K562 (cell line): ENCODE measurements around the gene GSTM5. TPM values are rescaled to one million over a fixed set of nuclear protein-coding genes. Genes with fewer than 3 reads are reported as not detected.
A peak's percentile ranks its signal among the peaks of the same experiment; 100 is the strongest.

Source experiments
- ATAC-seq: fragments of 200-7000 bp; cut with Tn5 transposase; 3 replicates; pipeline ENCODE4 v1.9.1; 2020; ENCODE audit warnings: moderate library complexity
- BruUV-seq: library from RNA; stranded (reverse); fragments of 400-500 nt; replicated peaks from 2 replicates; lab custom pipeline; 2021; lab: Mats Ljungman, UMichigan
- CTCF ChIA-PET: fragments of 300-600 bp; formaldehyde crosslinking; extraction: SDS; loops from one replicate; lab custom pipeline; 2021; ENCODE audit warnings: low intra/inter-chr PET ratio; lab: Yijun Ruan, JAX
- POLR2A ChIA-PET: fragments of 300-600, 350-650 bp; sonication (Branson Sonifier 250); formaldehyde crosslinking; extraction: SDS; loops from one replicate; lab custom pipeline; 2021; ENCODE audit warnings: antibody characterized with exemption, inconsistent platforms; lab: Yijun Ruan, JAX
- DNase-seq, 4 experiments: peaks; one replicate each; pipeline versions ENCODE4 v3.0.0 to v3.0.0-alpha.2; 2011 to 2018; ENCODE audit warnings: low spot score in 3 of 4, mixed read lengths in 3 of 4; ENCODE audit errors: extremely low read depth in 1 of 4
- FAIRE-seq: peaks from 2 replicates; lab custom pipeline; 2011; peaks lifted over from hg19 to GRCh38; lab: Jason Lieb, UNC
- H2AFZ ChIP-seq: 2 replicates; pipeline ENCODE4 v1.6.0; 2011; ENCODE audit warnings: low read depth, low read length, control low read depth, inconsistent platforms
- H3K27ac ChIP-seq: fragments of 200-600 bp; 3 replicates; pipeline ENCODE4 v1.8.0; 2011; ENCODE audit warnings: low read depth, mild to moderate bottlenecking, control low read depth, inconsistent platforms, low read length, moderate library complexity, mixed read lengths; ENCODE audit errors: extremely low read depth
- H3K27me3 ChIP-seq, 2 experiments: fragments of 300-600 bp in 1 of 2; 2 replicates in 1 of 2; 3 replicates in 1 of 2; pipeline versions ENCODE4 v1.6.0 to v1.8.0; 2011; ENCODE audit warnings: inconsistent platforms in 2 of 2, low read length in 2 of 2, mild to moderate bottlenecking in 1 of 2, mixed read lengths in 1 of 2, moderate library complexity in 1 of 2; ENCODE audit not compliant: control insufficient read depth in 2 of 2, insufficient read depth in 2 of 2
- H3K36me3 ChIP-seq: fragments of 300-600 bp; 3 replicates; pipeline ENCODE4 v1.8.0; 2011; ENCODE audit warnings: mild to moderate bottlenecking, low read length, inconsistent platforms; ENCODE audit not compliant: control insufficient read depth, insufficient read depth
- H3K4me1 ChIP-seq, 2 experiments: fragments of 200-600 bp in 1 of 2; replicated peaks in 1 of 2; 2 replicates in 1 of 2; 3 replicates in 1 of 2; pipeline versions ENCODE4 v1.5.1 to v1.8.0; 2011; ENCODE audit warnings: inconsistent platforms in 2 of 2, low read length in 2 of 2, mild to moderate bottlenecking in 1 of 2, mixed read lengths in 1 of 2, moderate library complexity in 1 of 2; ENCODE audit not compliant: control insufficient read depth in 2 of 2, insufficient read depth in 2 of 2
- H3K4me2 ChIP-seq: 2 replicates; pipeline ENCODE4 v1.6.1; 2011; ENCODE audit warnings: low read length, control low read depth, inconsistent platforms, mixed read lengths; ENCODE audit not compliant: insufficient read depth
- H3K4me3 ChIP-seq: fragments of 200-600 bp; sonication (generic), shearing (Covaris generic); 2 replicates; pipeline ENCODE4 v1.5.1; 2016; ENCODE audit warnings: control low read depth, inconsistent platforms
- H3K79me2 ChIP-seq: fragments of 200-600 bp; 3 replicates; pipeline ENCODE4 v1.8.0; 2011; ENCODE audit warnings: low read length, inconsistent platforms; ENCODE audit not compliant: control insufficient read depth, insufficient read depth
- H3K9ac ChIP-seq, 2 experiments: 2 replicates each; pipeline versions ENCODE4 v1.6.0 to v1.6.1; 2011; ENCODE audit warnings: low read depth in 2 of 2, low read length in 2 of 2, control low read depth in 1 of 2, inconsistent platforms in 1 of 2, mild to moderate bottlenecking in 1 of 2, mixed read lengths in 1 of 2; ENCODE audit not compliant: insufficient read depth in 1 of 2
- H3K9me1 ChIP-seq: one replicate; pipeline ENCODE4 v1.6.0; 2011; ENCODE audit warnings: inconsistent platforms, mild to moderate bottlenecking, low read length, moderate library complexity; ENCODE audit not compliant: control insufficient read depth, insufficient read depth
- H3K9me3 ChIP-seq: replicated peaks from 2 replicates; pipeline ENCODE4 v1.5.1; 2011; ENCODE audit warnings: low read depth, low read length, inconsistent platforms; ENCODE audit not compliant: control insufficient read depth, insufficient read depth
- H4K20me1 ChIP-seq: replicated peaks from 2 replicates; pipeline ENCODE4 v1.6.1; 2011; ENCODE audit warnings: low read length, inconsistent platforms, mixed read lengths; ENCODE audit not compliant: control insufficient read depth, insufficient read depth
- CREB5 ChIP-seq: fragments of 250-450 bp; sonication (Bioruptor Pico); IDR thresholded peaks from 2 replicates; pipeline ENCODE4 v1.5.0; 2020; ENCODE audit warnings: mild to moderate bottlenecking
- CTCFL ChIP-seq: IDR thresholded peaks from 2 replicates; pipeline ENCODE4 v1.6.1; 2011; ENCODE audit warnings: borderline replicate concordance, low read depth, mild to moderate bottlenecking, moderate library complexity, low read length; ENCODE audit not compliant: insufficient read depth, poor library complexity, severe bottlenecking
- HES1 ChIP-seq: fragments of 450-650 bp; IDR thresholded peaks from 2 replicates; pipeline ENCODE4 v1.6.1; 2016; ENCODE audit warnings: low read depth, mild to moderate bottlenecking, moderate library complexity
- ZMIZ1 ChIP-seq, 2 experiments: fragments of 150-350 bp in 1 of 2; IDR thresholded peaks; 2 replicates each; pipeline ENCODE4 v1.6.1; 2012 to 2016; ENCODE audit warnings: low read depth in 2 of 2, low read length in 2 of 2, mild to moderate bottlenecking in 1 of 2, moderate library complexity in 1 of 2
- whole genome bisulfite sequencing: fragments of 100-300 bp; shearing (Covaris generic); methylation state at CpG from one replicate; pipeline ENCODE4 v1.1.6; 2016; ENCODE audit warnings: low coverage, mixed read lengths; ENCODE audit not compliant: insufficient coverage; ENCODE audit errors: missing lambda C conversion rate; 5-methylcytosine and 5-hydroxymethylcytosine counted together
- in situ Hi-C: fragments of 300-500 bp; cut with MboI; formaldehyde crosslinking; loops from 4 replicates; pipeline ENCODE4 v1.15.0; 2018; ENCODE audit warnings: inconsistent platforms, mixed read lengths
- intact Hi-C: fragments of 100-400 bp; cut with micrococcal nuclease; formaldehyde crosslinking; loops from 2 replicates; pipeline ENCODE4 v1.14.2; 2022
- polyA plus RNA-seq, 8 experiments: library from polyadenylated mRNA; depleted of rRNA in 4 of 8; stranded (reverse) in 5 of 8; unstranded in 3 of 8; fragments of >200 nt; fragmentation: Nextera tagmentation in 2 of 8; fragmentation: Illumina TruSeq in 1 of 8; extraction: Ambion mirVana in 2 of 8; extraction: Trizol in 1 of 8; gene quantifications; 2 replicates each; pipeline versions ENCODE4 v1.2.1 to v1.2.3, GENCODE V29; 2011 to 2014; ENCODE audit warnings: inconsistent platforms in 1 of 8, missing spikeins in 1 of 8
- total RNA-seq, 7 experiments: library from RNA; depleted of rRNA in 6 of 7; stranded (reverse); fragments of >200 nt in 6 of 7; fragmentation: Illumina TruSeq in 2 of 7; extraction: Trizol in 2 of 7; gene quantifications; 2 replicates each; pipeline versions ENCODE4 v1.2.1 to v1.2.3, GENCODE V29; 2011 to 2021; ENCODE audit warnings: low replicate concordance in 1 of 7

GSTM5 gene
- total and polyA plus RNA-seq, 9 of the 15 experiments (the other 6 are each of a cell fraction or from before 2014, with no cell fraction given) = not detected

- no peak overlapping the region for H3K4me2 ChIP-seq
- no peak overlapping the region for H3K27ac ChIP-seq
- intact Hi-C loops (no loop called here), in situ Hi-C loops (no loop called here)
- H3K9ac ChIP-seq = peak overlapping the region in 1 of 2 experiments; percentile 8; a peak in 1 of 4 replicates
- H3K4me3 ChIP-seq = no peak overlapping the region
- CTCF ChIA-PET = no interaction called here
- no peaks in the 10 kb centered on the region for H3K9me3 ChIP-seq
- DNase-seq (no peak), FAIRE-seq (no peak), ATAC-seq (no peak)
- no peaks in the 10 kb centered on the region for H4K20me1 ChIP-seq
- H3K4me1 ChIP-seq = peaks cover 0 to 15% of the 10 kb centered on the region in 2 experiments; a peak in 1 of 5 replicates
- WGBS = 27% methylated on average over 7 of the region's 7 CpGs
- H3K27me3 ChIP-seq = peaks cover 11 to 17% of the 10 kb centered on the region in 2 experiments; a peak in 4 of 5 replicates
- POLR2A ChIA-PET = interaction anchor here (0.6 to 1.2 kb wide), 5 partner anchors 8 to 583 kb away, joined by 3 to 4 read pairs (median 3); partner anchors contain the start of gene GNAI3
- no TSS peak for BruUV-seq
- H2AFZ ChIP-seq = no peak overlapping the region
- H3K79me2 ChIP-seq = no peaks in the 10 kb centered on the region
- H3K36me3 ChIP-seq = no peaks in the 10 kb centered on the region
- H3K9me1 ChIP-seq = no peaks in the 10 kb centered on the region
- no peak for TF ChIP-seq CREB5
- no peak for TF ChIP-seq ZMIZ1 (IDR thresholded peaks at IDR 0.05; ENCODE audit: low read depth in 2 of 2, low read length in 2 of 2)
- no peak for TF ChIP-seq CTCFL
- no peak for TF ChIP-seq HES1
Measured at GRCh38 chr1:109756848-109757521, 44.9 kb downstream of the GSTM5 start.
